Peyer's patch (tissue), 4 donors: ENCODE measurements around the gene PAM. TPM values are rescaled to one million over a fixed set of nuclear protein-coding genes. Genes with fewer than 3 reads are reported as not detected.

Experiments used
- DNase-seq, 3 donors: peaks; one replicate each; pipeline ENCODE4 v3.0.0-alpha.2; 2017 to 2019
- H3K27ac ChIP-seq, 4 donors: fragments of 200-600 bp; sonication (generic); one replicate each; pipeline ENCODE4 v1.5.1; 2016 to 2019
- H3K27me3 ChIP-seq, 2 donors: fragments of 200-600 bp; sonication (generic); one replicate each; pipeline ENCODE4 v1.5.1; 2019
- H3K36me3 ChIP-seq, 3 donors: fragments of 200-600 bp; sonication (generic); one replicate each; pipeline ENCODE4 v1.5.1; 2016 to 2019
- H3K4me1 ChIP-seq, 4 donors: fragments of 200-600 bp; sonication (generic); one replicate each; pipeline ENCODE4 v1.5.1; 2016 to 2019
- H3K4me3 ChIP-seq, 4 donors: fragments of 200-600 bp; sonication (generic); 1 replicate in 3 of 4; 2 replicates in 1 of 4; pipeline ENCODE4 v1.5.1; 2016 to 2019; ENCODE audit warnings: mild to moderate bottlenecking in 1 of 4
- H3K9me3 ChIP-seq, 4 donors: fragments of 200-600 bp; sonication (generic); one replicate each; pipeline ENCODE4 v1.5.1; 2016 to 2019; ENCODE audit warnings: mild to moderate bottlenecking in 1 of 4
- POLR2A ChIP-seq, 2 donors: fragments of 450-650 bp; IDR thresholded peaks; one replicate each; pipeline ENCODE4 v1.5.1; 2017; ENCODE audit warnings: antibody characterized with exemption in 2 of 2, mild to moderate bottlenecking in 2 of 2, moderate library complexity in 2 of 2
- total RNA-seq, 4 donors: library from RNA; depleted of rRNA; stranded (reverse); fragments of >200 nt; gene quantifications; one replicate each; pipeline ENCODE4 v1.1.0, GENCODE V29; 2016
- TF ChIP-seq, protein P1 (sequence below), 6 experiments: fragments of 450-650 bp in 4 of 6; fragments of 200-600 bp in 2 of 6; sonication (generic) in 1 of 6; IDR thresholded peaks; one replicate each; pipeline ENCODE4 v1.5.1; 2017 to 2019; ENCODE audit warnings: antibody characterized with exemption in 6 of 6, mild to moderate bottlenecking in 3 of 6, moderate library complexity in 1 of 6

The PAM gene
- total RNA-seq, 4 donors from 2014 or later: 58.6 to 130 (median 109) TPM

DNA sequence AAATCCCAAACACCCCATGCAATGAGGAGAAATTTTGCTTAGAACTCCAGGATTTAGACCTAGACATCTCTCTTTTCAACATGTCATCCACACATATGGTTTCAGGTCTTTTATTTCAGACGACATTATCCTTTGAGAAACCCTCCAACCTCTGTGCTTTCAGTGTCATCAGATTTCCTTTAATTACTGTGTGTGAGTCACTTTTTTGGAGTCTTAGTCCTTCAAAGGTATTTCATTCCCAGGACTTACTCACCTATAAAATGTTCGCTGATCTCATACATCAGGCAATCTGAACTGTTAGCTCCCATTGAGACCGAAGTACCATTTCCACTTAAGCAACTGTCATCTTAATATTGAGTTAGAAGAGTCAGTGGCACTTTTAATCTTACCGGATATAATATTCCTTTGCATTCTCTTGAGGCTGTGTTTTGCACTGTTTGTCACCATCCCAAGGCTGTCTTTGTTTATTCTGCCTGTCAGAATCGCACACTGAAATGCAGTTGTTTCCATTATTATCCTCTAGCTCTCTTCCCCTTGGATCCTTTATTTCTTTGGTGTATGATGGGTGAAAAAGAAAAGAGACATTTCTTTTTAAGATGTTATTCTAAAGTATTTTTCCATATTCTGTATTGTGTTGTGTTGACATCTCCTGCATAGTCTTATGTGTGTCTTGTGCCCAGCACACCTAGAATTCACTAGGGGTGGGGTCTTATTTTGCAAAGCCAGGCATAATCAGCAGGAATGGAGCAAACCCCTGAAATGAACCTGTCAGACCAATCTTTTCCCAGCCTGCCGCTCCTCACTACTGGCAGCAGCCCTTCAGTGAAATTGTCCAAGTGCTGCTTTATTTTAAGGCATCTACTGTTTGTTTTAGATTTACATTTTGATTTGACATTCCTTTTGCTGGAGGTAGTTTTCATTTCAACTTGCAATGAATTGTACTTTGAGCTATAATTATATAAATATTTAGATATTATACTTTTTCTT, 155.4 kb downstream of the PAM start:
- peaks cover 0 to 11% (median 0%) of the 10 kb centered on the region in 4 donors for H3K4me1 ChIP-seq
- H3K27me3 ChIP-seq: no peaks in the 10 kb centered on the region
- H3K27ac ChIP-seq: no peak overlapping the region
- H3K4me3 ChIP-seq: no peak overlapping the region
- TF ChIP-seq, protein P1, sequence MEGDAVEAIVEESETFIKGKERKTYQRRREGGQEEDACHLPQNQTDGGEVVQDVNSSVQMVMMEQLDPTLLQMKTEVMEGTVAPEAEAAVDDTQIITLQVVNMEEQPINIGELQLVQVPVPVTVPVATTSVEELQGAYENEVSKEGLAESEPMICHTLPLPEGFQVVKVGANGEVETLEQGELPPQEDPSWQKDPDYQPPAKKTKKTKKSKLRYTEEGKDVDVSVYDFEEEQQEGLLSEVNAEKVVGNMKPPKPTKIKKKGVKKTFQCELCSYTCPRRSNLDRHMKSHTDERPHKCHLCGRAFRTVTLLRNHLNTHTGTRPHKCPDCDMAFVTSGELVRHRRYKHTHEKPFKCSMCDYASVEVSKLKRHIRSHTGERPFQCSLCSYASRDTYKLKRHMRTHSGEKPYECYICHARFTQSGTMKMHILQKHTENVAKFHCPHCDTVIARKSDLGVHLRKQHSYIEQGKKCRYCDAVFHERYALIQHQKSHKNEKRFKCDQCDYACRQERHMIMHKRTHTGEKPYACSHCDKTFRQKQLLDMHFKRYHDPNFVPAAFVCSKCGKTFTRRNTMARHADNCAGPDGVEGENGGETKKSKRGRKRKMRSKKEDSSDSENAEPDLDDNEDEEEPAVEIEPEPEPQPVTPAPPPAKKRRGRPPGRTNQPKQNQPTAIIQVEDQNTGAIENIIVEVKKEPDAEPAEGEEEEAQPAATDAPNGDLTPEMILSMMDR (IDR thresholded peaks at IDR 0.05): no peak
- no peak for TF ChIP-seq POLR2A (IDR thresholded peaks at IDR 0.05)
- H3K36me3 ChIP-seq: no peaks in the 10 kb centered on the region
- H3K9me3 ChIP-seq: no peaks in the 10 kb centered on the region
- DNase-seq: no peak

DNA sequence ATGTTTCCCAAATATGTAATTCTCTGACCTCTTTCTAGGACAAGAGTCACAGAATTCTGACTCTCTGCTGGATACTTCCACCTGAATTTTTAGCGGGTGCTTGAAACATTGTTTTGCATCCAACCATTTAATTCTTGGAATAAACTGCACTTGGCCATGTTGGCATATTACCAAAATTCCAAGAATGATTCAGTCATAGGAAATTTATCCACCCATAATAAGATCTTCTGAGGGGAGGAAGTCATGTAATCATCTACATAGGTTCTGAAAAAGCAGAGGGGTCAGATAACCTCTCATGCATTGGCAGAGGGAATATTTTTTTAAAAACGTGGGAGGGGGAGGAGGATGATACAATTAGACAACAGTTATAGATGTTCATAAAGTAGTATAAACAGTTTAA, 156.9 kb downstream of the PAM start:
- no peak overlapping the region for H3K27ac ChIP-seq

DNA sequence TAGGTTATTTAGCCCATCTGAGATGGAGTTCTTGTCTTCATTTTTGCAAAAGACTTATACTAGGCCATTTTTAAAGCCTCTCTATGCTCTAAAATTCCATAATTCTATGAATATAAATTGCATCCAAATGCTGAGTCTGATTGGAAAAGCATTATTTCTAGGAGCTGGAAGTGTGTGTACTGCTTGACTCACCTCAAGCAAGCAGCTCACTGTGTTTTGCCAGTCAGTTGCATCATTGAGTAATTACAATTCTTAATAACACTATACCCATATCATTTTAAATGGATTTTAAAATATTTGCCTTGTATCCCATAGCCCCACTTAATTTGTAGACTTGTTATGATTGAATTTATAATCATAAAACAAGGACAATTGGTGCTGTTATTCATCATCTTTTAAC, 161.0 kb downstream of the PAM start:
- Histone ChIP-seq H3K27me3 (no peaks in the 10 kb centered on the region), H3K4me3 (no peak overlapping the region), H3K4me1 (peaks cover 0 to 11% (median 0%) of the 10 kb centered on the region in 4 donors), H3K27ac (no peak overlapping the region), H3K9me3 (no peaks in the 10 kb centered on the region), H3K36me3 (no peaks in the 10 kb centered on the region)
- no peak for DNase-seq
- TF ChIP-seq, protein P1 (IDR thresholded peaks at IDR 0.05): no peak
- no peak for TF ChIP-seq POLR2A (IDR thresholded peaks at IDR 0.05)

More for the DNA sequence above, 156.9 kb downstream of the PAM start:
- Histone ChIP-seq H3K4me3 (no peak overlapping the region), H3K27me3 (no peaks in the 10 kb centered on the region), H3K36me3 (no peaks in the 10 kb centered on the region), H3K4me1 (peaks cover 0 to 11% (median 0%) of the 10 kb centered on the region in 4 donors), H3K9me3 (no peaks in the 10 kb centered on the region)
- no peak for TF ChIP-seq POLR2A (IDR thresholded peaks at IDR 0.05)
- TF ChIP-seq, protein P1 (IDR thresholded peaks at IDR 0.05): no peak
- no peak for DNase-seq

DNA sequence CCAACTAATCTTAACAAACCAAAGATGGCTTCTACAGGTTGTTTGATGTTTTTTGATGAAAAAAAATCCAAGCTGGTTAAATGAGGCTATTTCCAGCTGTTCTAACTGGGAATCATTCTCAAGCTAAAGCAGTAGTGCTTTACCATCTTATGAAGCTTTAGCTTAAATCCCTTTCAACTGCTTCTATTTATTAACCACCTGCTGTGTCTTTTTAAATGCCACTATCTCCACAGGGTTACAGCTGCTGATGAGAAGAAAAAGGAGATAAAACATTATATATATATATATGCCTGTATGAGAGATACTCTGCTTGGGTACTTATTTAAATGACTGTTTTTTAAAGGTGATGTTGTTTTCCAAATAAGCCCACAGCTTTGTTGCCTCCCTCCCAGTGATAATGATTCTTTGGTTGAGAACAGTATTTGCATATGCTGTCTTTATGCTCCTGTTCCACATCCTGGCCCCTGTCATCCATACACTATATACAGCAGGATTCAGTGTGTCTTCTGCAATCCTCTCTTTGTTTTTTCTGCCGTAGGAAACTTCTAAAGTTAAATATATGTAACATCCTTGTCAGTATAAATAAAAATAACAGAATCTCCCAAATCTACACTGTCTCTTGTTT, 164.0 kb downstream of the PAM start:
- Histone ChIP-seq H3K9me3 (no peaks in the 10 kb centered on the region), H3K4me1 (peaks cover 0 to 4% (median 0%) of the 10 kb centered on the region in 4 donors), H3K27me3 (no peaks in the 10 kb centered on the region), H3K27ac (no peak overlapping the region), H3K4me3 (no peak overlapping the region), H3K36me3 (no peaks in the 10 kb centered on the region)
- no peak for TF ChIP-seq POLR2A (IDR thresholded peaks at IDR 0.05)
- TF ChIP-seq, protein P1 (IDR thresholded peaks at IDR 0.05): no peak
- DNase-seq: no peak

DNA sequence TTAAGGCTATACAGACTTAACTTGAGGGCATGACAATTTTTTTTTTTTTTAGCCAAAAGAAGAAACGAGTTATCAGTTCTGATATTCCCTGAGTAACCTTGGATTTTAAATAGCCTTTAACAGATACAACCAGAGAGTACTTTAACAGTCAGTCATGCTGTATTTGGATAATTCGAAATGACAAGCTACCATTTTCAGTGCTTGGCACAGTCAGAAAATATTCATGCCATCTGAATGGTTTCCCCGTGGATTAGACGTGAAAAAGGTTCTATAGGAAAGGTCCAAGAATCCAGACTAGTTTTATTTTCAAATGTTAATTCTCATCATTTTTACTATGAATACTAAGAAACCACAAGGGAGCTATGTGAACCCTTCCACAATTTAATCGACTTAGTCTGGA, 165.7 kb downstream of the PAM start:
- TF ChIP-seq POLR2A (IDR thresholded peaks at IDR 0.05): no peak
- TF ChIP-seq, protein P1 (IDR thresholded peaks at IDR 0.05): no peak
- Histone ChIP-seq H3K4me3 (no peak overlapping the region), H3K4me1 (peaks cover 0 to 4% (median 0%) of the 10 kb centered on the region in 4 donors)

More for the DNA sequence above, 165.7 kb downstream of the PAM start:
- Histone ChIP-seq H3K27ac (no peak overlapping the region), H3K36me3 (no peaks in the 10 kb centered on the region), H3K27me3 (no peaks in the 10 kb centered on the region), H3K9me3 (no peaks in the 10 kb centered on the region)
- DNase-seq: no peak
